Fibroblast of skin of left quadriceps (primary cell): ENCODE data around the gene MEIG1.
"Not testable (repeated sequence)": the region's sequence is repeated elsewhere in the genome, so short reads cannot be mapped to it uniquely, and the experiment has no call there.

Experiments
- DNase-seq, 2 experiments: peaks; one replicate each; pipeline ENCODE4 v3.0.0-alpha.2; 2013; ENCODE audit warnings: low read depth in 2 of 2

MEIG1 gene

GRCh38 chr10:14954934-14955333 lies 4.3 kb upstream of the MEIG1 start:
- DNase-seq = no peak

DNA sequence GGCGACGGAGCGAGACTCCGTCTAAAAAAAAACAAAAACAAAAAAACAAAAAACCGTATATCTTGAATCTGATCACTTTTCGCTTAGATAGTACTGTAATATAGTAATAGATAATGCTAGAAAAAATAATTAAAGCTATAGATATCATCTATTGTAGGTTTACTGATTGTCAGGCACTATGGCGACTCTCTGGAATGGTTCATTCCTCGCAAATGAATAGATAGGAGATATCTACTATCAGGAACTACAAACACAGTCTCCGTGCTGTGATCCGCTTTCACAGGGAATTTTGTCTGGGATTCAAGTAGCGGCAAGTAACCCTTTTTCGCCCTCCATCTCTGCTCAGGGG lies 342 bp upstream of the MEIG1 start:
- no peak for DNase-seq

- DNase-seq = no peak
Measured at GRCh38 chr10:14967897-14968296, 8.7 kb downstream of the MEIG1 start.

- no peak for DNase-seq
Measured at GRCh38 chr10:14971867-14972448, 12.8 kb downstream of the MEIG1 start.

- not testable (repeated sequence) for DNase-seq
Measured at GRCh38 chr10:14974153-14974998, 15.2 kb downstream of the MEIG1 start.

DNA sequence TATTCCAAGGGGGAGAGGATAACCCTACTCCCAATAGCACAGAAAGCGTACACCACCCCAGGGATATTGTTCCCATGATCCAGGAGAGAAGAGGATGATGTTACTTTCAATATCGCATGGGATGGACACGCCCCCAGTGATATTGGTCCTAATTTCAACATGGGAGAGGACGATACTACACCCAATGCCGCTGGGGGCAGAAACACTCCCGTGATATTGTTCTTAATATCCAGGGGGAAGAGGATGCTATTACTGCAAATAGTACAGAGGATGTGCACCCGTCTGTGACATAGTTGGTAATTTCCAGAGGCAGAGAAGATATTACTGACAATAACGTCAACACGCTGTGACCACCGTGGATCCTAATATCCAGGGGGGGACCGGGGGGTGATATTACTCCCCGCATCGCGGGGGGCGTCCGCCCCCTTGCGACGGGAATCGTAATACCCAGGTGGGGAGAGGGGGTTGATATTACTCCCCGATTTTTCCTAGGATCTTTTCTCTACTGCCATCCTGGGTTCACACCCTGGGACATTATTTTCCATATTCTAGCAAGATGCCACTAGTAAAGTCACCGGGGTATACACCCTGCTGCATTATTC lies 16.6 kb downstream of the MEIG1 start:
- no peak for DNase-seq

DNA sequence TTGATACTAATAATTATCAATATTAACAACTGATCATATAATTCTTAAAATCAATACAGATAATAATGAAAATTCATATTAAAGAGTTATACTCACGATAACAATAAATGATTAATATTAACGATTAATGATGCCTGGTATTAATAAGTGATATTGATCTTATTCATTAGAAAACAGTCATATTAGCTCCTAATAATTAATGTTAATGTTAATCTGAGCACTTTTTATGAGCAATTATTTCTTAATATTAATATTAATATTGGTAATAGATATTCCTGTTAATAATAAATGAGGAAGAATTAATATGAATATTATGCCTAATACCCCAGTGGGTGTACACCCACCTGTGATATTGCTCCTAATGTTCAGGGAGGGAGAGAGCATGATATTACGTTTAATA lies 23.6 kb downstream of the MEIG1 start:
- no peak for DNase-seq

DNA sequence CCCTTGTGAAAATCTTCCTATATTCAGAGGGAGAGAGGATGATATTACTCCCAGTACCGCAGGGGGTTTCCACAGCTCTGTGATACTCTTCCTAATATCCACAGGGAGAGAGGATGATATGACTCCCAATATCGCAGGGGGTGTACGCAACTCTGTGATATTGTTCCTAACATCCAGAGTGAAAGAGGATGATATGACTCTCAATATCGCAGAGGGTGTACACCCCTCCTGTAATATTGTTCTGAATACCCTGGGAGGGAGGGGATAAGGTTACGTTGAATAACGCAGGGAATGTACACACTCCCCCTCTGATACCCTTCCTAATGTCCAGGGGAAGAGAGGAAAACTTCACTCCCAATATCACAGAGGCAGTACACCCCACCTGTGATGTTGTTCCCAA lies 30.4 kb downstream of the MEIG1 start:
- DNase-seq = not testable (repeated sequence)

GRCh38 chr10:14991035-14991749 lies 32.0 kb downstream of the MEIG1 start:
- DNase-seq = not testable (repeated sequence)

- DNase-seq = not testable (repeated sequence)
Measured at GRCh38 chr10:14992336-14992735, 33.1 kb downstream of the MEIG1 start.

DNA sequence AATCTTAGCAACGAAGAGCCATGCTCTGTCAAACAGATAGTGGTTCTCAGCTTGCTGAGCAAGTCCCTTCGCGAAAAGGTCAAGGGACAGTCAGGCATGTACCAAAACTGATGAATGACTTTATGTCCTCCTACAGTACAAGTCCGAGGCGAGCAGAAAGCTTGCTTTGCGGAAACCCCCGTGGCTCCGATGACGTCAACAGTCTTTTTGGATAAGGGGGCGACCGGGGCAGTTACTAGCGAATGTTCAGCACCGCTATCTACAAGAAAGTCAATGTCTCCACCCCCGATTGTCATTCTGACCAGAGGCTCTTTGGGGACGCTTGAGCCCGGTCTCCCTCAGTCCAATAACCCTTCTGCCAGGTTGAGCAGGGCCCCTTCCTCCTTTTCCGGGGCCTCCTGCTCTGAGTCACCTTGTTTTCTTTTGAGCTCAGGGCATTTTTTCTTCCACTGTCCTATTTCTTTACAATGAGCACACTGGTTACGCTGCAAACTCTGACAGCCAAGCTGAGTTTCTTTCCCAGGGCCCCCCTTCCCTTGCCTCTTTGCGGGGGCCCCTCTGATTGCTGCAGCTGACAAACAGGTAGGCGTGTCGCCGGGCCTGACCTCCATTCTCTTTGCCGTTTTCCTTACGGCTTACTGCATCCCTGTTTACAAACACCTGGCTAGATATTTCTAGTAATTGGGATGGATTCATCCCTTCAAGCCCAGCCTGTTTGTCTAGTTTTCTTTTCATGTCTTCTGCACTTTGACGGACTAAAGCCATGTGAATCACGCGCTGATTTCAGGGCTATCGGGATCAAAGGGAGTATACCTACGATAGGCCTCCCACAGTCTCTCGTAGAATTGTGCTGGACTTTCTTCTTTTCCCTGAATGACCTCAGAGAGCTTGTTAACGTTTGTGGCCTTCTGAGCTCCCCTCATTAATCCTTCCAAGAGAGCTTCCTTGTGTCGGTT lies 34.6 kb downstream of the MEIG1 start:
- not testable (repeated sequence) for DNase-seq

DNA sequence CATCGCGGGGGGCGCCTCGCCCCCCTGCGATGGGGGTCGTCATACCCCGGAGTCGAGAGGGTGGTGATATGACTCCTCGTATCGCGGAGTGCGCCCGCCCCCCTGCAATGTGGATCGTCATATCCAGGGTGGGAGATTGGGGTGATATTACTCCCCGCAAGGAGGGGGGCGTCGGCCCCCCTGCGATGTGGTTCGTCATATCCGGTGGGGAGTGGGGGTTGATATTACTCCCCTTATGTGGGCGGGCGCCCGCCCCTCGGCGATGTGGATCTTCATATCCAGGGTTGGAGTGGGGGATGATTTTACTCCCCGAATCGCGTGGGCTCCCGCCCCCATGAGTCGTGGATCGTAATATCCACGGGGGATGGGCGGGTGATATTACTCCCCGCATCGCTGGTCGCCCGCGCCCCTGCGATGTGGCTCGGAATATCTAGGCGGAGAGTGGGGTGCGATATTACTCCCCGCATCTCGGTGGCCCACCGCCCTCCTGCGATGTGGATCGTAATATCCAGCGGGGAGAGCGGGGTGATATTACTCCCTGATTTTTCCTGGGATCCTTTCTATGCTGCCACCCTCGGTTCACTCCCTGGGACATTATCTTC lies 36.9 kb downstream of the MEIG1 start:
- no peak for DNase-seq

DNA sequence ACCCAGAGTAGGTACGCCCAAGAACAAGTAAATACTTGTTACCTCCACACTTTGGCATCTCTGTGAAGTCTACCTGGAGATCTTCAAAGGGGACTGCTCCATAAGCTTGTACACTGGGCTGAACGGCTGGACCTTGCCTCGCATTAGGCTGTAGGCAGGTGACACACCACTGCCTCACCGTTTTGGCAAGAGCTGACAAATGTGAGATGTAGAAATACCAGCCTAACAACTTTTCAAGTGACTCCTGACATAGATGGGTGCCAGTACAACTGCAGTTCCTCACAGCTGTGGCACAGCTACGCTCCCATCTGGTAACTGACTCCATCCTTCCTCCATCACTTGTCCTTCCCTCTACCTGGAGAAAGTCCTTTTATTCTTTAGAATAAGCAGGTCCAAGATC lies 54.3 kb downstream of the MEIG1 start:
- DNase-seq = not testable (repeated sequence)

DNA sequence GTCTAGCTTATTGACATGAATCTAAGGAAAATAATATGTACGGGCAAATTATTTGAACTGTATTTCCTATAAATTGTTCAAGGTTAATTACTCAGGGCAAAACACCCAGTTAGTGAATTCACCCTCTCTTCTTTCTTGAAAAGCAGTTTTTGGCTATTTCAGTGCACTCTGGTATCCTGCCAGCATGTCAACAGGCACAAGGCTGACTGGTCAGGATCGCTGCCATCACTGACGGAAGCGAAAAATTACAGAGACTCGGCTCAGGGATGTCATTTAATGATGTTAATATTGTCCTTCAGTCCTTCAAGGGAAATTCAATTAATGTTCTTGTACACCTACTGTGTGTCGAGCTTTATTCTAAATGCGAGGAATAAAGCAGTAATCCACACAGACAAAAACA lies 56.3 kb downstream of the MEIG1 start:
- no peak for DNase-seq

DNA sequence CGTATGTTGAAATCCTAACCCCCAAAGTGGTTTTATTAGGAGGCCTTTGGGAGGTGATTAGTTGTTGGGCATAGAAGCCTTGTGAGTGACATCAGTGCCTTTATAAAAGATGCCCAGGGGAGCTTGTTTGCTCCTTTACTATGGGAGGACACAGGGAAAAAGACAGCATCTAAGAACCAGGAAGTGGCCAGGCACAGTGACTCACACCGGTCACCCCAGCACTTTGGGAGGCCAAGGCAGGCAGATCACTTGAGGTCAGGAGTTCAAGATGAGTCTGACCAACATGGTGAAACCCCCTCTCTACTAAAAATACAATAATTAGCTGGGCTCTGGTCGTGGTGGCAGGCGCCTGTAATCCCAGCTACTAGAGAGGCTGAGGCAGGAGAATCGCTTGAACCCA lies 61.8 kb downstream of the MEIG1 start:
- not testable (repeated sequence) for DNase-seq
